SH-SY5Y (cell line): Measurements from ENCODE around the gene SDC1.

ENCODE experiments used
- GATA2 ChIP-seq: IDR thresholded peaks from 2 replicates; pipeline ENCODE4 v1.6.1; 2011; ENCODE audit warnings: mild to moderate bottlenecking, low read depth, low read length
- GATA3 ChIP-seq: IDR thresholded peaks from 2 replicates; pipeline ENCODE4 v1.6.1; 2011; ENCODE audit warnings: low read depth, mild to moderate bottlenecking, low read length, moderate library complexity

DNA sequence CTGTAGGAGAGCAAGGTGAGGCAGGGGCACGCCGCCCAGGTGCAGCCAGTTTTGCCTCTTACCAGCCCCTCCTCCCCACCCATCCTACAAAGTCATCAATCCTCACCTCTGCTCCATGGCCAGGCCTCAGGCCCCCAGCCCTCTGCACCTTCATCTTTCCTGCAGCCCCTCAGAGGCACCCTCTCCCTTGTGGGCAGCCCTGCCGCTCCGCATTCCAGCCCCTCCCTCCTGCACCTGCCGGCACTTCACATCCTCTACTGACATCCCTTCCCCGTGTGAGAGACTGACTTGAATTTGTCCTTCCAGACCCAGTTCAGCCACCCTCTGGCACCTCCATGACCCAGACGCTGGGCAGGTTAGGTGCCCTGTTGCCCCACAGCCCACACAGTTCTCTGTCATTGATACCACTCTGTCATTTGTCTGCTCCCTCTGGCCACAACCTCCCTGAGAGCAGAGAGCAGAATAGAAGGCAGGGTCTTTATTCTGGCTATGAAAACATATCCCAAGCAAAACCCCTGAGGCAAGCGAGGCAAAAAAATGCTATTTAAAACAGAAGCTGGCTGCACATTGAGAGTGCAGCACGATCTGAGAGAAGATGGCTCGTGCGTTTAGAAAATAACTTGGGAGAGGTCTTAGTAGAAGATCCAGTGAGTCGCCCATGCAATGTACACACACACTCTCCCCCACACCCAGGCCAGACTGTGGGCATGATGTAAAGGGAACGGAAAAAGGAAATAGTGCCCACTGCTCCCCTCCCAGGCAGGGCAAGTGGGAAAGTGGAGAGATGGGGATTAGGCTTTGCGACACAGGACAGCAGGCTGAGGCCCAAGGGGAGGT is 25.9 kb downstream of the SDC1 start:
- TF ChIP-seq GATA3 (no peak), GATA2 (no peak)
